Loucy (cell line): ENCODE results near the gene LY6G6F.
A peak's percentile ranks its signal among the peaks of the same experiment; 100 is the strongest.

Experiments
- H2AFZ ChIP-seq: fragments of 200-600 bp; sonication (generic); 2 replicates; pipeline ENCODE4 v1.6.0; 2016; ENCODE audit warnings: antibody characterized with exemption, mild to moderate bottlenecking, low read length, moderate library complexity
- H3F3A ChIP-seq: fragments of 200-600 bp; 2 replicates; pipeline ENCODE4 v1.6.0; 2016; ENCODE audit warnings: antibody characterized with exemption, low read depth, mild to moderate bottlenecking
- H3K27me3 ChIP-seq: fragments of 200-600 bp; sonication (generic); 2 replicates; pipeline ENCODE4 v1.6.1; 2014; ENCODE audit warnings: low read length, mild to moderate bottlenecking; ENCODE audit not compliant: insufficient read depth, poor library complexity, severe bottlenecking
- H3K36me3 ChIP-seq: fragments of 200-600 bp; sonication (generic); 2 replicates; pipeline ENCODE4 v1.6.1; 2016; ENCODE audit warnings: low read length; ENCODE audit not compliant: insufficient read depth
- H3K4me1 ChIP-seq: fragments of 200-600 bp; sonication (generic); 2 replicates; pipeline ENCODE4 v1.5.1; 2014; ENCODE audit warnings: low read length, mild to moderate bottlenecking; ENCODE audit not compliant: insufficient read depth, poor library complexity, severe bottlenecking
- H3K4me2 ChIP-seq: fragments of 200-600 bp; sonication (generic); 2 replicates; pipeline ENCODE4 v1.6.0; 2014; ENCODE audit warnings: antibody characterized with exemption, low read length, low read depth, mild to moderate bottlenecking; ENCODE audit not compliant: poor library complexity, severe bottlenecking
- H3K4me3 ChIP-seq: fragments of 200-600 bp; sonication (generic); 2 replicates; pipeline ENCODE4 v1.5.1; 2014; ENCODE audit warnings: low read length, mild to moderate bottlenecking, mixed read lengths; ENCODE audit not compliant: poor library complexity, severe bottlenecking
- H3K79me2 ChIP-seq: fragments of 200-600 bp; sonication (generic); 2 replicates; pipeline ENCODE4 v1.6.1; 2014; ENCODE audit warnings: low read length; ENCODE audit not compliant: insufficient read depth
- H3K9ac ChIP-seq: fragments of 200-600 bp; sonication (generic); 2 replicates; pipeline ENCODE4 v1.6.0; 2014; ENCODE audit warnings: mild to moderate bottlenecking, low read depth, low read length, moderate library complexity; ENCODE audit not compliant: poor library complexity, severe bottlenecking
- H3K9me2 ChIP-seq: fragments of 200-600 bp; sonication (generic); replicated peaks from 2 replicates; pipeline ENCODE4 v1.6.1; 2016; ENCODE audit warnings: low read depth, low read length, mixed read lengths
- H3K9me3 ChIP-seq: fragments of 200-600 bp; sonication (generic); 2 replicates; pipeline ENCODE4 v1.6.1; 2014; ENCODE audit warnings: mild to moderate bottlenecking, antibody characterized with exemption, low read length, low read depth; ENCODE audit not compliant: insufficient read depth
- H4K20me1 ChIP-seq: fragments of 200-600 bp; sonication (generic); 2 replicates; pipeline ENCODE4 v1.6.0; 2014; ENCODE audit warnings: antibody characterized with exemption, low read length, mild to moderate bottlenecking; ENCODE audit not compliant: insufficient read depth, poor library complexity, severe bottlenecking
- CTCF ChIP-seq: fragments of 200-600 bp; sonication (generic); conservative IDR thresholded peaks from 2 replicates; pipeline ENCODE4 v1.5.1; 2014; ENCODE audit warnings: mild to moderate bottlenecking, antibody characterized with exemption, low read length
- EZH2phosphoT487 ChIP-seq: fragments of 200-600 bp; IDR thresholded peaks from 2 replicates; pipeline ENCODE4 v1.6.1; 2018; ENCODE audit warnings: antibody characterized with exemption, mild to moderate bottlenecking, moderate library complexity, borderline replicate concordance

LY6G6F gene

GRCh38 chr6:31658983-31659648 is 47.5 kb upstream of the LY6G6F start:
- Histone ChIP-seq H3K9ac (peak overlapping the region; percentile 88), H3F3A (0 out of 2 replicates have a peak, but pooled peaks cover 4% of the 10 kb centered on the region), H3K36me3 (no peaks in the 10 kb centered on the region)

GRCh38 chr6:31659649-31660380 is 46.9 kb upstream of the LY6G6F start:
- Histone ChIP-seq H3K4me3 (peak overlapping the region; percentile 92), H3K9ac (peak overlapping the region; percentile 88), H3K79me2 (peaks cover 56% of the 10 kb centered on the region), H3K9me2 (no peaks in the 10 kb centered on the region), H3F3A (no peaks in the 10 kb centered on the region), H3K4me2 (peak overlapping the region; percentile 93), H3K36me3 (no peaks in the 10 kb centered on the region), H3K9me3 (no peaks in the 10 kb centered on the region), H3K4me1 (peaks cover 51% of the 10 kb centered on the region), H4K20me1 (peaks cover 10% of the 10 kb centered on the region), H2AFZ (no peak overlapping the region), H3K27me3 (no peaks in the 10 kb centered on the region)
- TF ChIP-seq EZH2phosphoT487, result no peak
- no peak for TF ChIP-seq CTCF

More at GRCh38 chr6:31658983-31659648, 47.5 kb upstream of the LY6G6F start:
- H3K4me3 ChIP-seq, result peak overlapping the region; percentile 92
- H3K9me3 ChIP-seq, result no peaks in the 10 kb centered on the region
- H3K79me2 ChIP-seq, result peaks cover 49% of the 10 kb centered on the region
- H2AFZ ChIP-seq, result no peak overlapping the region
- TF ChIP-seq EZH2phosphoT487 (no peak), CTCF (no peak)
- no peaks in the 10 kb centered on the region for H3K9me2 ChIP-seq
- H4K20me1 ChIP-seq, result peaks cover 10% of the 10 kb centered on the region
- peaks cover 49% of the 10 kb centered on the region for H3K4me1 ChIP-seq
- peak overlapping the region; percentile 93 for H3K4me2 ChIP-seq
- H3K27me3 ChIP-seq, result no peaks in the 10 kb centered on the region

- TF ChIP-seq CTCF (no peak), EZH2phosphoT487 (no peak)
- peak within 1 kb of the TSS; percentile 50; the same call in 1 of the 2 replicates for H2AFZ ChIP-seq
- no peaks in the 10 kb centered on the region for H3F3A ChIP-seq
- H3K9ac ChIP-seq, result peak within 1 kb of the TSS; percentile 88
- H3K36me3 ChIP-seq, result no peaks in the 10 kb centered on the region
- H3K79me2 ChIP-seq, result peaks cover 56% of the 10 kb centered on the region
- no peaks in the 10 kb centered on the region for H3K9me2 ChIP-seq
- no peaks in the 10 kb centered on the region for H3K27me3 ChIP-seq
- no peaks in the 10 kb centered on the region for H3K9me3 ChIP-seq
- H3K4me3 ChIP-seq, result peak within 1 kb of the TSS; percentile 92
- H3K4me2 ChIP-seq, result peak within 1 kb of the TSS; percentile 93
- peaks cover 51% of the 10 kb centered on the region for H3K4me1 ChIP-seq
- H4K20me1 ChIP-seq, result peaks cover 10% of the 10 kb centered on the region
These were observed 46.0 kb upstream of the LY6G6F start, which contains the start of gene C6orf47 for GRCh38 chr6:31660381-31661261. Gene C6orf47 (minus strand): TSS chr6:31660778. CDS start chr6:31659947, 831 bp downstream.
